GM18907 (cell line): ENCODE measurements around the gene NACC2.

Experiments
- ATAC-seq: cut with Tn5 transposase; IDR thresholded peaks from one replicate; pipeline ENCODE4 v1.9.1; 2021; ENCODE audit warnings: mild to moderate bottlenecking, moderate library complexity; ENCODE audit not compliant: unreplicated experiment

The NACC2 gene

DNA sequence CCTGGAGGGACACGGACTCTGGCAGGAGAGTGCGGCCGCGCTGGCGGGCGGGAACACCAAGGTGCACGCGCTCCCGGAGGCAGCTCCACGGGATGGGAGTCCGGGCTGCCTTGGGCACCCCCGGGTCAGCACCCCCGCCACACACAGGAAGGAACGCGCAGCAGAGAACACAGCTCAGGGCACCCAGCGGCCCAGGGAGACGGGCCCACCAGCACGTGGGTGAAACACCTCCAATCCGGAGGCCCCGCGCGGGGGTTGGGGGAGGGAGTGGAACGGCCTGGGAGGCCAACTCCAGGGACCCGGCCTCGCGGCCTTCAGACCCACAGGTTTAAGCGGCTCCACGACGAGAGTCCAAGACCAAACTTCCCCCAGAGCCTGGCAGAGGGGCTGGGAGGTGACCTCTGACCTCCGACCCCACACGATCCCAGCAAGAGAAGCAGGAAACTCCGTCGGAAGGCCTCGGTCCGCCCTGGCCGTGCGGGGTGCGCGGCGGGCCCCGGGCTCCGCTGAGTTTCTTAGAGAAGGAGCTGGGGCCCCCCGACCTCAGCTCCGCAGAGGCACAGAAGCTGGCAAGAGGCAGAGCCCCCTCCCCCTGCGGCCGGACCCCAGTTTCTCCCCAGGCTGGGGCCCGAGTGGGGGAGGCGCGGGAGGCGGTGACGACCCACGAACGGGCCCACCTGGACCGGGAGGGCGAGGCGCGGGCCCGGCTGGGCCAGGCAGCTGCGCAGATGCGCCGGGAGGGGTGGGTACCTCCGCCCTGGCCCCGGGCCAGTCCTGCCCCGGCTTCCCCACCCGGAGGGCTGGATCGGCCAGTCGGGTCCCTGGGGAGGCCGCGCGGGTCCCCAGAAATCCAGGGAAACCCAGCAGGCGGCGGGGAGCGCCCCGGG is 851 bp downstream of the NACC2 start:
- ATAC-seq = no peak

DNA sequence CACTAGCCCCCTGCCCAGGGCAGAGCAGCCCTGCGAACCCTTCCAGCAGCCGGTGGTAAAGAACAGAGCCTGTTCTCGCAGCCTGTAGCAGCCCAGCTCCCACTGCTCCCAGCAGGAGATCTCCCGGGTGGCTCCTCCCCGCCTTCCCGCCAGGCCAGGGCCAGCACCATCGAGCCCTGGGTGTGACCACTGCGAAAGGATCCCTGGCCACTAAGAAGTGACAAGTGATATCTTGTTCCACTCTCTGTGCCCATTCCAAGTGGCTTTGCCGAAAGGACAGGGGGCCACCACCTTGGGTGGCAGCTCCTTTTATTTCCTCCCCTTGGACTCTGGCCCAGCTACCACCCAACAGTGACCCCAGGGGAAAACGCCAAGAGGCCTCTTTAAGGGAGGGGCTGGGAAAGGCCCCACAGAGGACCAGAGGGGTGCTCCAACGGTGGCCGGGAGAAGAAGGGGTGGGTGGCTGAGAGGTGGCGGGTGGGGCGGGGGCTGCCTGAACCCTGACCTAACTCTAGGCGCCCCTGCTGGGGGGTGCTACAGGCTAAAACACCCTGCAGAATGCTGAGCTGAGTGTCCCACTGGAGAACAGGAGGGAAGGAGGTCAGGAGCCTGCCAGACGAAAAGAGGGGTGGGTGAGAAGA is 1.6 kb downstream of the NACC2 start:
- ATAC-seq = no peak

DNA sequence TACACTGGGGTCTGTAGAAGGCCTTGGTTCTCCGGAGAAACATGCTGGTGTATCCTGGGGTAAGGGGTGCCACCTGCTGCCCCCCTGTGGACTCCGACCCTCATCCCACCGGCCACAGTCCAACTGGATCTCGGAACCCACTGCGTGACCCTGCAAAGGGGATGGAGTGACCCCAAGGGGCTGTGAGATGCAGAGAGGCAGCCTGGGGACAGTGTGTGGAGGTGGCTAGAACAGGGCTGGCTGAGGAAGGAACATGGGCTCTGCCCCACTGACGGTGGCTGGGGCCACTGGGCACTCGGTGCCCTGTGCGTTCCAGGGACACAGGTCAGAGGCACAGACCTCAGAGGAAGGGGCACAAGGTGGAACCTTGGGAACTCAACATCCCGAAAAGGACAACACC is 2.3 kb downstream of the NACC2 start:
- ATAC-seq = no peak

DNA sequence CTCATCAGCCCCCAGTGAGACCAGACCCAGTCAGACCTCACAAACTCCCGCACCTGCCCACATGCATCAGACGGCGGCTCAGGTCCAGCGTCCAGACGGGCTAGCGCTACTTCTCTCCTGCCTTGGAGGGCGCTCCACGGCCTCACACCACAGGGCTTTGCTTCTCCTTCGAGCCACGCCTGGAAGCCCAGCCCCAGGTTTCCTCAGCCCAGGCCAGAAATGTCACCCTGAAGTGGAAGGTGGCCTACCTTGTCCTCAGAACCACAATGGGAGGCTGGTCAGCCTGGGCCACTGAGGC is 2.8 kb downstream of the NACC2 start:
- ATAC-seq = no peak

DNA sequence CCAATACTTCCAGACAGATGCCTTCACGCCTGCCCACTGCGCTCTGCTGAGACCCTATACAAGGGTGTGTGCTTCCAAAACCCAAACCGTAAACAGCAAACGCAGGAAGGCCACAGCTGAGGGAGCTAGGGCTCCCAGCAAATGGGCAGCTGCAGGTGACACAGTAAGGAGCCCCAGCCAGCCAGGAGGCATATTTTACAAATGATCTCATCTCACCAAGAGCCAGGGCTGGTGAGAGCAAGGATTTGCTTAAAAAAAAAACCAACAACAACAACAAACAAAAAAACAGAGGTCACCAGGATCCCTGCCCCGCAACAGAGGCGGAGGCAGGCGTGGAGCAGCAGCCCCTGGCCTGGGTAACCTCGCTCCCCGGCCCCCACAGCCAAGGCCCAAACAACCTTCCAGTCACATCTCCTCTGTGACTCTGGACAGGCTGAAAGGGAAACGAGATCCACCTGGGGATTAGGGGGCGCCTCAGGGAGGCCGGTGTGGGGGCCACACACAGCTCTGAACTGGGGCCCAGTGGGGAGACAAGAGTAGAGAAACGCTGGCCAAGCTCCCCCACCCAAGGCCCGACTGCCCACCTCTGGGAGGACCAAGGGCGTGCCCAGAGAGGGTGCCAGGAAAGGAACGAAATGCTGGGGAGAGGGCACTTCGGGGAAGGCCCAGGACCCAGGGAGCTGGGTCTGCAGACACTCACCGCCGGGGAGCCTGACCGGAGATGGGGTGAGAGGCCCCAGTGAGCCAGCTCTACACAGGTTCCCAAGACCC is 3.3 kb downstream of the NACC2 start:
- ATAC-seq = no peak

DNA sequence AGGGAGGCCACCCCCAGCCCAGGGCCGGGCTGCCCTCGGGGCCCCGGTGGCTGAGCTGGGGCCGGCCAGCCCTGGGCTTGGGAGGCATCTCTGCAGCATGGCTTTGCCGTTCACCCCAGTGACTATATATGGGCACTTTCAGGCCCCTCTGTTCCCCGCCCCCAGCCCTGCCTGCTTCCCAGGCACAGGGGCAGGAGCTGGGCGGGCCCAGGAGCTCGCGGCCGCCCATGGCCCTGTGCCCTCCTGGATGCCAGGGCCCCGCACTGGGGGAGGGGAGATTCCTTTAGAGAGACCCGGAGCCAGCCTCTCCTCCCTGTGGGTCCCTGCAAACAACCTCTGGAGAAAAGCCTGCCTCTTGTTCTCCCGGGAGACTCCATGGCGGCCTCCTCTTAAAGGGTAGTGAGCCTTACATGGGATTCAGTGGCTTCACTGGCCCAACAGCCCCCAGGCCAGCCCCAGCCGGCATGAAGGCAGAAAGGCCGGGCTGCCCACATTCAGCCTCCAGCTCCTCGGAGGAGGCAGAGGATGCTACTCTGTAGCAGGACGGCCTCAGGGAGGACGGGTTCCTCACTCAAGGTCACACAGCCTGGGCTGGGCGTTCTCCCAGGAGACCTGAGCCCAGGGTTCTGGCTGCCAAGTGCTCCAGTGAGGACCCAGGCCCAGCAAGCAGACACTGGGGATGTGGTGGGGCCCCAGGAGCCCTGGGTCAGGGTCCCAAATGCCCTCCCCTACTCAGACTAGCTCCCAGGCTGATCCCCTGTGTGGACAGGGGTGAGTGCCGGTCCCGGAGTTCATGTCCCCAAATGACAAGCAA is 4.1 kb downstream of the NACC2 start:
- no peak for ATAC-seq

DNA sequence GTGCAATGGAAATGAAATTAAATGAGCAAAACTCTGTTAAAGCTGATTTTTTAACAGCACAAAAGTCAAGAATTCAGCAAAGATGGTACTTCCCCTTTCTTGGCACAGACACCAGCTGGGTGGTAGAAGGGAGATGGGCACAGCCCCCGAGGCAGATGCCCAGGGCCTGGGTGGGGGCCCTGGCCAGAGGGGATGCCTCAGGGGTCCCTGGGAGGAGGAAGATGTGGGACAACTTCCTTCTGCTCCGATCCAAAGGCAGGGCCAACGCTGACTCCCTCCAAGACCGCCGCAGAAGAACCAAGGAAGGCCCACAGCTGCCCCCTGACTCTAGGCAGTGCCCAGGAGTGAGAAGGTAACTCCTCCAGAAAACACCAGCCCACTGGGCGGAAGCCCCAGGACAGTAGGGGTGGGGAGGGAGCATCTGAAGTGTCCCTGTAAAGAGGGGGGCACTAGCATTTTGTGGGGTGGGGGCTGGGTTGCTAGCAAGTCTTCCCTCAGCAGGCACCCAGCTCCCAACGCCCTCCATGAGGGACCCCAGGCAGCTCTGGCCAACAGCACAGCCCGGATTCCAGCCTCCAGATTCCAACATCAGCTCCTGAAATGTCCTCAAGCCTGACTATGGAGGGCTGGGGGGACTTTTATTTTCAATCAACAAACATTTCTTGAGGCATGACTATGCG is 4.9 kb downstream of the NACC2 start:
- ATAC-seq = no peak

DNA sequence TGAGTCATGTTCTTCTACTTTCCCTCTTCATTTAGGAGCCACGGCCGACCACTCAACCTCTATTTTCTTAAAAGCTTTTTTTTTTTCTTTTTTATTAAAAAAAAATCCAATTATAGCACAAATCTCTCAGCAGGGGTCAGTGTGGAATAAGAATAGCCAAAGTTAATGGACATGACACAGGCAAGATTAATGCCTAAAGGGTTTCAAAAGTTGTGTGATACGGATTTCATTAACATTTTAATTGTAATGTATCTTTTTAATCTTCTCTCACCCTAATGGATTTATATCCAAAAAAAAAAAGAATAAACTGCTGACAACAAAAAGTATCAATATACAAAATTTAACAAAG is 5.4 kb downstream of the NACC2 start:
- ATAC-seq = no peak

DNA sequence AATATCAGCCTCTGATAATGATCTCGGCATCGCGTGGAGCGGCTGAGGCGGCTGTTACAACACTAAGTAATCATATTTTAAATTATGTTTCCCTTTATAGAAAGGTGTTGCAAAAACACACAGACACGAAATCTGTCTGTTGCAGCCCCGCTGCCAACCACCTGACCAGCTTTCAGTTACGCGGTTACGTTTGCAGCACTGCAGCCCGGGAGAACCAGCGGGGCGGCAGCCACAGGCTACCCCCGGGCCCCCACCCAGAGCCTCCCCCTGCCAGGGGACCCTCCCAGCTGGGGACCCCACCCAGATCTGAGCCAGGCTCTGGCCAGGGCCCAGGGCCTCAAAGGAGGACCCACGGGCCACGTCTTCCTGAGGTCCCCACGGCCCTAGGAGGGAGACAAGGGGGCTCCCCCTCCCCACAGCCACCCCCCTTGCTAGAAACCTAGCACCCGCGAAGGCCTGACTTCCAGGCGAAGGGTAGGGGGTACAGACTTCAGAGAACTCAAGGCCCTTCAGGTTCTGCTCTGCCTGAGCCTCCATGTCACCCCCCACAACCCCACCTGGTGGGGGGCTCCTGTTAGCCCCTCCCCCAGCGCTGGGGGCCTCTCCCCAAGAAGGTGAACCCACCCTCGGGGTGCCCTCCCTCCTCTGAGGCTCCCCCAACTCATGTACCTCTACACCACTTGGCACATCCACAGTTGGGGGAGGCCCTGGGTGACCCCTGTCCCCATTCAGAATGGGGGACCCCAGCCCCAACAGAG is 6.0 kb downstream of the NACC2 start:
- no peak for ATAC-seq

DNA sequence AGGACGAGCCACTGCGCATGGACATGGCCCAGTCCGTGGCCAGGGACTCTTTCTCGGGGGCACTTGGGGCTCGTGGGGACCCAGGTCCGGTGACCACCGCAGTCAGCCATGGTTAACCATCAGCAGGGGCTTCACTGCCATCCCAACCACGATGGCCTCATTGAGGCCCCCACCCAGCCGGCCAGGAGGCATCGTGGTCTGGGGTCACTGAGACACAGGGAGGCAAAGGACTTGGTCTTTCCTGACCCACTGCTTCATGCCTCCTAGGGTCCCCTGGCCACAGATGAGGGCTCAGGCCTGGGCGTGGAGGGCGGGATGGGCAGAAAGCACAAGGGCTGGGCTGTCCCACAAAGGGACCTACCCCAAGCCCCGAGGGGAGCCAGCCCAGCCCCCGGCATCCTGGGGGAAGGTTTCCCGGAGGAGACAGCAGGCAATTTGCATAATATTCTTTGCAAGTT is 6.6 kb downstream of the NACC2 start:
- ATAC-seq = no peak

DNA sequence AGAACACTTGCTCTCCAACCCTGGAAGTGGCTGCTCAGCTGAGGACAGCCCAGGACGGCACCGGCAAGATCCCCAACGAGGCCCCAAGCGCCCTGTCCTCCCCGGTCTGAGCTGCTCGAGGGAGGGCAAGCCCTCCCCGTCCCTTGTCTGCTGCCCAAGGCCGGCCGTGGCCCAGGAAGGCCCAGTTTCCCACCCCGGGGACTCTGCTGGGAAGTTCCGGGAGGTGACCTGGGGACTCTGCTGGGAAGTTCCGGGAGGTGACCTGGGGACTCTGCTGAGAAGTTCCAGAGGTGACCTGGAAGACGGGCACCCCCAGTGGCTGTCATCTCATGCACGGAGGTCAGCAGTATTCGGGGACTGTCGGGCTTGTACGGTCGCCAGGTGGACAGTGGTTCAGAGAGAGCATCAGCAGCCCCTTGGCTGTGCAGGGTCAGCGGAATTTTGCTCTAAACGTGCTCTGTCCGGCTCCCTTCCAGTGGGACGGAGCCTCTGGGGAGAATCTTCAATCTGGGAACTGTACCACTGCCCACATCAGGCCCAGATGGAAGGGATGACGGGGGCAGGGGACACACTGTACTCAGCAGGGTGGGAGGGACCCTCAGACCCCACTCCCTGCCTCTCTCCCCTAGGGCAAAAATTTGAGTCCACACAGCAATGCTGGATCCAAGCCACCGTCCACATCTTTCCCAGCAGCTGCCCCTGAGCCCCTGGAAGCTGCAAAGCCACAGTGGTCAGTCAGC is 7.2 kb downstream of the NACC2 start:
- ATAC-seq = no peak

DNA sequence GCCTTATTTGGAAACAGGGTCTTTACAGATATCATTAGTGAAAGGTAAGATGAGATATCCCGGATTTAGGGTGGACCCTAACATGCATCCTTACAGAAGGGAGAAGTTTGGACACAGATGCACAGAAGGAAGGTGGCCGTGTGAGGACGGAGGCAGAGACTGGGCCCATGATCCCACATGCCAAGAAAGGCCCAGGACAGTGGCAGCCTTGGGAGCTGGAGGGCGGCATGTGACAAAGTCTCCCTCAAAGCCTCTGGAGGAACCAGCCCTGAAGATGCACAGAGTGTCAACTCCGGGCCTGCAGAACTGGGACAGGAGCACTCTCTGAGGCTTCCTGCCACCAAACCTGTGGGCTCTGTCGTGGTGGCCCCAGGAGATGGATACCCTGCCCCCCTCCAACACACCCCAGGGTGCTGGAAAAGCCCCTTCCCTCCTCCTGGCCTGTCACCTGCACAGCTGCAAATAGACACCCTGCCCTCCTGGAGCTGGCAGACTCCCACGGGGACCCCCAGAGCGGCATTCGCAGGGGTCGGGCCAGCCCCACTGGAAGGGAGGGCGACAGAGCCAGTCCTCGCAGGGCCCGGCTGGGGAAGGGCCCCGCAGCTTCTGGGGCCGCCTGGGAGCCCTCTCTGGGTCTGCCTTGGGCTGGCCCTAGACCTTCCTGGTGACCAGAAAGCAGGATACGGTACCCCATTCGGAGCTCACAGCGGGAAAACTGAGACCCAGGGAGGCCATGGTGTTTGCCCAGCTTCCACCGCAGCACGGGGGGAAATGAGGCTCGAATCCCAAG is 7.9 kb downstream of the NACC2 start:
- no peak for ATAC-seq

DNA sequence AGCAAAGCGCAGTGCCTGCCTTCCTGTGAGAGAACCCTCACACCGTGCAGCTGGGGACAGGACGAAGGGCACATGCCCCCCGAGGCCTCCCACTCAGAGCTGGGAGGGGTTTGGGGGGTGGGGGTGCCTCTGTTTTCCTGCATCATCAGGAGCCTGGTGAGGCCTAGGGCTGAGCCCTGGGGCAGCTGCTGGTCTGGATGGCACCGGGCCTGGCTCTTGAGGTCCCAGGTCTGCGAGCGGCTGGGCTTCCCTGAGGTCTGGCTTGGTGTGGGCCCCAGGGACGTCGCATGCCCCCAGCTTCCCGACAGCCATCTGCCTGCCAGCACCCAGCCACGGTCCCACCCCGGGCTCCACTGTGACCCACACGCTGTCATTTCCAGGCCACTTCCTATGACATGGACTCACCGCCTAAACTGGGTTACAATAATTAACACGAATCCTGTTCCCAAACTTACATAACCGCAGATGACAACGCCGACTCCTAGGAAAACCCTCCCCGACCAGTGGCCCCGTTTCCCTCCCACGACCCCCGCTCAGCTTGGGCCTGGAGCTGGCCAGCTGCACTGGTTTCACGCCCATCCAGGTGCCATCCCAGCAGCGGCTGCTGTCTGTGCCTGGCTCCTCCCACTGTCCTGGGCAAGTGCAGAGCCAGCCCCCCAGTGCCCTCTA is 8.7 kb downstream of the NACC2 start:
- no peak for ATAC-seq

DNA sequence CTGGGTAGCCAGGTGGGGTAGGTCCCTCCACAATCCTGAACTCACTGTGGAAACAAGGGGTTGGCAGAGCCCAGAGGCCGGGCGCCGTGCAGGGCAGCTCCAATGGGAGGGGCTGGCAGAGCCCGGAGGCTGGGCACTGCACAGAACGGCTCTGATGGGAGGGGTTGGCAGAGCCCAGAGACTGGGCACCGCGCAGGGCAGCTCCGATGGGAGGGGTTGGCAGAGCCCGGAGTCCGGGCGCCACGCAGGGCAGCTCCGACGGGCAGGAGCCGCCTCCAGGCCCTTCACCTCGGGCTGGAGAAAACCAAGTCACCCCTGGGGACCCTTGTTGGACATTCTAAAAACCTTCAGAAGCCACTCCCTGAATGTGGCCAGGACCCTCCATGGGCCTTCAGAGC is 9.3 kb downstream of the NACC2 start:
- ATAC-seq = no peak

DNA sequence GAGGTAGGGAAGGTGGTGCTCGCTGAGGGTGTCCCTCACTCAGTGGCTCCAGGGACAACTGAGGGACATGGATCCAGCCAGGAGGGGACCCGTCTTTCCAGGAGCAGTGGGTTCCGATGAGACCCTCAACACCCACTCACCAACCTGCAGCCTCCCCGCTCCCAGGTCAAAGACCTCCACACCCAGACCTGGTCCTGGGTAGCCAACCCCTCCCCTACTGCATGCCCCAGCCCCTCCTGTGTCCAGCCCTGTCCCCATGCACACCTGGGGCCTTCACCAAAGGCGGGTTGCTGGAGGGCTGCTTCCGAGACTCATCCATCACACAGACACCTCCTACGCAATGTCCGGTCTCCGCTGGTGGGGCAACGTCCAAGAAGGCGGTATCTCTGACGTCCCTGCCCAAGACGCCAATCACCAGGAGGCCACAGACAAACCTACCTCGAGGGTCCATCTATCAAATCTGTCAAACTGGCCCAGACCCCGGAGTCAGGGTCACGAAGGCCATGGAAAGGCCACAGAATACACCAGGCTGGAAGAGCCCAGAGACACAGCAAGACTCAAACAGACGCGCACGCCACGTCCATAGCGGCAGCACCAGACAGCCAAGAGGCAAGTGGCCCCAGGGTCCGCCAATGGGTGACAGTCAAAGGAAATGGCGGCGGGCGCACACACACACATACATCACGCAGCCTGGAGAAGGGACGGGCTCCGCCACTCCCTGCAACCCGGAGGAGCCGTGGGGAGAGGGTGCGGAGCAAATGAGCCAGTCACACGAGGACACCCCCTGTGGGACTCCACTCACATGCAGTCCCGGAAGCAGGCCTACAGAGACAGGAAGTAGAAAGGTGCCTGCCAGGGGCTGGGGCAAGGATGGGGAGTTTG is 10.8 kb downstream of the NACC2 start:
- ATAC-seq = no peak

DNA sequence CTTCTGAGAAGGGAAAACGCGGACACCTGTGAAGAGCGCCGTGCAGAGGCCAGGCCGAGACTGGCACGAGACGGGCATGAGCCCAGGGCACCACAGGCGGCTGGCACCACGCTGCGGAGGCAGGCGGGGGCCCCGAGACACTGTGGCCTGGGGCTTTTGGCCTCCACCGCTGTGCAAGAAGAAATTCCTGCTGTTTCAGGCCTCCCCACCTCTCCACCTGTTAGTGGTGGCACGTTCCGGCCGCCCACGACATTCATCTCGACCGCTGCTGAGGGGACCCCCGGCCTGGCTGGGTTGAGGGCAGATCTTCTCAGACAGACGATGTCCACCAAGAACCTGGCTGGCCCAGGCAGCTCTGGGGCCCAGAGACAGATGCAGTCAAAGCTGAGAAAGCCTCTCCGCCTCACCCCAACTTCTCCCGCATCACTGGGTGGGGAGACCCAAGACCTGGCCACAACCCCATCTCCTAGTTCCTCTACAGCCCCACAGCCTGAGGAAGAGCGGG is 11.5 kb downstream of the NACC2 start:
- no peak for ATAC-seq
